WI38 (cell line): ENCODE measurements around the gene SENP8.

Source experiments
- H3K4me3 ChIP-seq: 2 replicates; pipeline ENCODE4 v1.5.1; 2011; ENCODE audit warnings: low read depth, mild to moderate bottlenecking, control low read depth, low read length
- CTCF ChIP-seq: IDR thresholded peaks from 2 replicates; pipeline ENCODE4 v1.5.1; 2012; ENCODE audit warnings: low read depth, mild to moderate bottlenecking, control low read depth, low read length

Gene SENP8

GRCh38 chr15:72178976-72179585, 60.9 kb downstream of the SENP8 start:
- H3K4me3 ChIP-seq: no peak overlapping the region
- TF ChIP-seq CTCF: no peak

- H3K4me3 ChIP-seq: no peak overlapping the region
- TF ChIP-seq CTCF: no peak
These were observed 61.9 kb downstream of the SENP8 start for GRCh38 chr15:72179950-72180581.

- no peak overlapping the region for H3K4me3 ChIP-seq
- no peak for TF ChIP-seq CTCF
These were observed 62.6 kb downstream of the SENP8 start for GRCh38 chr15:72180761-72181324.

GRCh38 chr15:72182244-72182643, 64.0 kb downstream of the SENP8 start:
- H3K4me3 ChIP-seq: no peak overlapping the region
- TF ChIP-seq CTCF: no peak

GRCh38 chr15:72182673-72183072, 64.5 kb downstream of the SENP8 start:
- no peak for TF ChIP-seq CTCF
- H3K4me3 ChIP-seq: no peak overlapping the region

GRCh38 chr15:72183781-72184164, 65.6 kb downstream of the SENP8 start:
- no peak for TF ChIP-seq CTCF
- no peak overlapping the region; the same call in 1 of the 2 replicates for H3K4me3 ChIP-seq

GRCh38 chr15:72184165-72184811, 66.1 kb downstream of the SENP8 start:
- peak overlapping the region; percentile 31 for H3K4me3 ChIP-seq
- TF ChIP-seq CTCF: no peak
